Left hindlimb (tissue), 1 donor: ENCODE results near the gene DCP1B.
A peak's percentile ranks its signal among the peaks of the same experiment; 100 is the strongest.

ENCODE experiments used
- DNase-seq: peaks from one replicate; pipeline ENCODE4 v3.0.0-alpha.2; 2018

The DCP1B gene

DNA sequence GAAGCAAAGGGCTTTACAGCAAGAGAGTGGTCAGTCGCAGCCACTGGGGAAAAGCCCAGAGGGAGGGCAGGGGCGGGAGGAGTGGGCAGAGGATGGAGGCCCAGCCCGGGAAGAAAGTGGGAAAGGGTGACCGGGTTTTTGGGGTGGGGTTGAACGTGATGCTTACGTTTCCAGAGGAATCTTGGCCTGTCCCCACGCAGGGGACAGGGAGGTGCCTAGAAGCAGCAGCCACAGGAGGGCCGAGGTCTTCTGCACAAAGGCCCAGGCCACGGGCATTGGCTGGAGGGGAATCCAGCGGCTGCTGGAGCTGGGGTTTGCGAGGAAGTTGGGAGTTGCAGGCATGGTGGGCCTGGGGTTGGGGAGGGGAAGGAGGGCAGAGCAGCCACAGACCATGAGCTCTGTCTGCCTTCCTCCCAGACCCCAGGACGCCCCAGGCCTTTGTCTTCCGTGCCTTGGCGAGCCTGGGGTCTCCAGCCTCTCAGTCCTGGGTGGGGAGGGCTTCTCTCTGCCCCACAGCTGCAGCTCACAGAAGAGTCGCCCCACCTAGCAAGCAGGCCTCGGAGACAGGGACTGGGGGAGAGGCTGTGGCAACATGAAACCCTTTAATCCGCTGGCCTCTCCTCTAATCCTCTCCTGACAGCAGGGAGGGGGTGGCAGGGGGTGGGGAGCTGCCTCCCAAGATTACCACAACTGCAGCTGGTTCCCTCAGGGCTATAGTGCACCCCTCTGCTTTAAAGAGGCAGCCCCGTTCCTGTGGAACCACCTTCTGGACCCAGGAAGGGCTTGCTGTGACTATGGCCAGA lies 86.0 kb downstream of the DCP1B start, which contains the start of gene CACNA2D4:
Gene CACNA2D4, minus strand, starts transcription at position 572 of the 803 bp plus-strand sequence. Its CDS starts 179 bp downstream, at position 393.
- peak; percentile 27 for DNase-seq

DNA sequence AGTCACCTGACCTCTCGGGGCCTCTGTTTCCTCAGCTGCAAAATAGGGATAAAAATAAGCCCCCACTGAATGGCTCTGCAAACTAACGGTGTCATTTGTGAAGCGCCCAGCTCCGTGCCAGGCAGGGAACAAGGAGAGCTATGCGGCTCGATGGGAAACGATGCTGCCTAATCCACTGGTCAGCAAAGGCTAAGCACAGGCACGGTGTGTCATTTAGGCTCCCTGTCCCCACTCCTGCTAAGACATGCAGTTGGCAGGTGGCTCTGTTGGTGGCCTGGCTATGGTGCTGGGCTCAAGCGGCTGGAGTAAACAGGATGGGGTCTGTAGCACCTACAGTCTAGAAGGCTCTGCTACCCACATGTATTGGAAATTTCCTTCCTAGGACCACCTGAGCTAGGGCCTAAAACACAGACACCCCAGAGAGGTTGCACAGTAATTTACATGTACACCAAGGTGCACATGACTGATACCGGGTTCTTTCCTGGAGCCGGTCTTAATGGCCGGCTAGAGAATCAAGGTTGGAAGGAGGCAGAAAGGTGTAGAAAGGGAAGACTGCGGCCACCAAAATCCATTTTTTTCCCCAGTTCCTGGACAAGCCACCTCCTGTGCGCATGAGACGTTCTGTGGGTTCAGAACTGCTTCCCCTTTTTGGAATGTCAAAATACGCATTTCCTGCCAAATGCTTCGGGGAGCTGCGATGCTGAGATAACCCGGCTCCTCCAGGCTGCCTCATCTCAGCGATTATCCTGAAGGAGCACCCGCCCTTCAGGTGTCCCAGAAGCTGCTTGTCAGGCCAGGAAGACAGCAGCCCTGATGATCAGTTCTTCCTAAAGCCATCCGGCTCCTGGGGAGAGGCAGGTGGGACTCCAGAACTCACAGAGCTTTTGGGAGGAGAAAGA lies 86.8 kb downstream of the DCP1B start:
- DNase-seq: no peak

- peak; percentile 41 for DNase-seq
Measured at GRCh38 chr12:1916371-1917171, 87.7 kb downstream of the DCP1B start.

DNA sequence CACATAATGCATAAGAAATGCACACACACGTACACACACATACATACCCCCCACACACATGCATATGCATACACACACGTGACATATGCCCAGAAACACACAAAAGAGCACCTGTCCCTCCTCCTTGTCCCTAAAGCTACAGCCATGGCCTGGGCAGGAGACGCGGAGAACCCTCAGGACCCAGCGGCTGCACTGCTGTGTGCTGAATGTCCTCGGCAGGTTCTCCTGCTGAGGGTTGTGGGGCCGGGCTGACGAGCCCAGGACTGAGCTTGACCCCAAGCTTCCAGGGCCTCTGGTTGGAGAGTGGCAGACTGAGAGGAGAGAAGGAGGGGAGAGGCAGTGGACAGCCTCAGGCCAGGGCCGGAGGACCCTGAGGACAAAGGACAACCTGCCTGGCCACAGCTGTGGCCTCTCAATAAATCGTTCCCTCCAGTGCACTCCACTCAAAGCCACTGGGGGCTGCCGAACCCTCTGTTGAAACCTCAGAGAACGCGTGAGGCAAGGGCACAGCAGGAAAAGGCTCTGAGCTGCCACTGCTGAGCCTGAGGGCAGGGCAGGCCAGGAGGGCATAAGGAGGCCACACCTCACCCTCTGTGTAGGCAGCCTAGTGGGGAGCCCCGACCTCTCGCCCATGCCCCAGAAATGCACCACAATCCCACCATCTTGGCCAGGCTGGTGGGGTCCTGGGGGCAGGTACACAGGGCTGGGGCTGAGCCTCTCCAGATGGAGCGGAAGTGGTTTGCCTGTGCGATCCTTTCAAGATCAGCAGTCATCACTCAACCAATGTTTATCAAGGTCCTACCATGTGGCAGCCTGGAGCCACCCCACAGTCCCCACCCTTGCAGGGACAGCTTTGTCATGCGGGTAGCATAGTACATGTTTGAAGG lies 88.9 kb downstream of the DCP1B start:
- peak; percentile 19 for DNase-seq

- peak; percentile 4 for DNase-seq
Measured at GRCh38 chr12:1914114-1914911, 89.9 kb downstream of the DCP1B start.

DNA sequence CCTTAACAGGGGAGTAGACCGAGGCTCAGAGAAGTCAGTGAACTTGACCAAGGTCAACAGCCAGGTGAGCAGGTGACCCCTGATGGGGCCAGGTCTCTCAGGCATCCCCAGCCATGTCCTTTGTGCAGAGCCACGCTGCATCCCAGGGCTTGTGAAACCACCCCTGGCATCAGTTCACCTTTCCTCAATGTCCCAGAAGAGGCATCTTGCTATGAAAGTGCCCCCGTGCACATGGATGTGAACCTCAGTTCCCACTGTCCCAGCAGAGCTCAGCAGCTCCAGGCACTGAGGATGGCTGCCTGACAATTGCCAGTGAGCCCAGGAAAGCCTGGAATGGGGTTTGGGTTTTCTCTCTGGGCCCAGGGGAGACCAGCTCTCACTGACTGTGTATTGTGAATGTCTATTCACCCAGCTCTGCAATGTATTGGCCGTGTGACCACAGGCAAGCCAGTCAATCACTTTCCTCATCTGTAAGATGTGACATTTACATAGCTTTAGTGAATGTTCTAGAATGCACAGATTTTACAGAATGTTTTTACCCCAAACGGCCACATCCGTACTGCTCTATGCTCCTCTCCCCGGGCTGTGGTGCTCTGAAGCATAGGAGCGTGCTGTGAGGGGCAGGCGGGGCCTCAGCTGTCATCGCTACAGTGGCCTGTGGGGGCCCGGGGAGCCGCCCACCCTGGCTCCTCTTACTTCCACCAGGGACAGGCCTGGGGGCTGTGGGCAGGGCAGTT lies 90.7 kb downstream of the DCP1B start:
- peak; percentile 24 for DNase-seq

DNA sequence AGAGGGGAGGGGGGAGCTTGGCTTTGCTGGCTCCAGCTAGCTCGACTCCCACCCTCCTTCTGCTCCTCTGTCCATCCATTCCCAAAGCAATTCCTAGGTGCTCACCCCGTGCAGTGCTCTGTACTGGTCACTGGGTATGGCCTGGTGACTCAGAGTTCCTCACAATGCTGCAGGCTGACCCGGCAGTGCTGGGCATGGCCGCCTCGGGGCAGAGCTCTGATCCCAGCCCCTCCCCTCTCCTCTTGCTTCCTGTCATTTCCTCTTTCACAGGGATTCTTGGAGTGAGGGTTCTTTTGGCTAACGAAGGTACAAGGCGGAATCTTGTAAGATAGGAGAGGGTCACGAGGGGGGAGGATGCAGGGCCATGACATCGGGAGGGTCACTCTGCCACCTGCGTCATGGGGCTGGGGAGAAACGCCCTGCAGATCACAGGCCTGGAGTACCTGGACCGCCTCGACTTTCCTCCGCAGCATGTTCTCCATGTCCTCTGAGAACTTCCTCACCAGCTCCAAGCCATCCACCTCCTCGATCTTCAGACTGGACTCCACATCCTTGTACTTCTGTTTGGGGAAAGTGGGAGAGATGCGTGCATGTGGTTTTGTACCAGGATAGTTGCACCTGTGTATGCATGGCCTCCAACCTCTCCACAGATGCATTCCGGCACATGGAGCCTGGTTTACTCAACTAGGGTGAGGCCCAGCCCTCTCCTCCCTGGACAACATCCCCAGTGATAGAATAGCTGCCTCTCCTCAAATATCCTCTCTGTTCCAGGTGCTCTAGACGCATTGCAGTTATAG lies 91.5 kb downstream of the DCP1B start:
- DNase-seq: peak; percentile 12

- peak; percentile 34 for DNase-seq
Measured at GRCh38 chr12:1911598-1912575, 92.4 kb downstream of the DCP1B start.

DNA sequence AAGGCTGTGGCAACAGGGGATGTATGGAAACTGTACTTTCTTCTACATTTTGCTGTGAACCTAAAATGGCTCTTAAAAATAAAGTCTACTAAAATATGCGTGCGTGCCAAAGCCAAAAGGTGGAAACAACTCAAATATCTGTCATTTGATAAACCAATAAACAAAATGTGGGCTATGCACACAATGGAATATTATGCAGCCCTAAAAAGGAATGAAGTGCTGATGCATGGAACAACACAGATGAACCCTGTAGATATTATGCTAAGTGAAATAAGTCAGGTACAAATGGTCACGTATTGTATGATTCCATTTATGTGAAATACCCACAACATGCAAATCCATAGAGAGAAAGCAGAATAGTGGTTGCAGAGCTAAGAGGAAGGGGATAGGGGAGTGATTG lies 93.8 kb downstream of the DCP1B start:
- no peak for DNase-seq

- DNase-seq: peak; percentile 12
Measured at GRCh38 chr12:1908758-1909157, 95.5 kb downstream of the DCP1B start.

GRCh38 chr12:1907652-1908611 lies 96.3 kb downstream of the DCP1B start:
- DNase-seq: peak; percentile 31

DNA sequence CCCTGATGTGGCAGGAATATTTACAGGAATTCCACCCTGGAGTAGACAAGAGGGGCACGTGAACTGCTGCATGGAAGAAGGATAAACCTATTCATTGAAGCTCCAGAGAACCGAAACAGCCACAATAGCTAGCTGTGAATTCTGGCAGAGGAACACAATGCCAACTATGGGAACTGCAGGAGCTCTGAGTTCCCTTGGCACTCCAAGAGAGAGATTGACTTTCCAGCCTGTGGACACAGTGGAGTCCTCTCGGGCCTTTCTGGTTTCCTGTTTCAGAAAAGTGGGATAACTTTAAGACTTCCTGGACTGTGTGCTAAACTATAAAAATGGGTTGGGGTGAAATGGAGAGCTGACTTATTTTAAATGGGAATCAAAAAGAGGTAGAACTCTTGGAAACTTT lies 97.7 kb downstream of the DCP1B start:
- no peak for DNase-seq

DNA sequence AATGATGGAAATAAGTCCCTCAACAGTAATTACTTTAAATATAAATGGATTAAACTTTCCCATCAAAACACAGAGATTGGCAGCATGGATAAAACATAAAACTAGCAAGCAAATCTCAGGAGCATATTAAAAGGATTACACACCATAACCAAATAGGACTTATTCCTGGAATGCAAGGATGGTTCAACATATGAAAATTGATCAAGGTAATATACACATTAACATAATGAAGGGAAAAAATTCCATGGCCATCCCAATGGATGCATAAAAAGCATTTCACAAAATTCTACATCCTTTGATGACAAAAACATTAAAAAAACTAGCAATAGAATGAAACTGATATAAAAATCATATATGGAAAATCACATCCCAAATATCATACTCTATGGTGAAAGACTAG lies 99.4 kb downstream of the DCP1B start:
- DNase-seq: no peak

- no peak for DNase-seq
Measured at GRCh38 chr12:1896964-1897363, 107.3 kb downstream of the DCP1B start.
